DND-41 (cell line): ENCODE data around the gene PHKB.

Source experiments
- EZH2 ChIP-seq: IDR thresholded peaks from 3 replicates; pipeline ENCODE4 v1.6.1; 2012; ENCODE audit warnings: borderline replicate concordance, low read depth, mild to moderate bottlenecking, moderate library complexity, low read length, inconsistent platforms; ENCODE audit not compliant: severe bottlenecking
- TF ChIP-seq, protein P1 (sequence below): IDR thresholded peaks from 2 replicates; pipeline ENCODE4 v1.5.1; 2012; ENCODE audit warnings: borderline replicate concordance, low read length, moderate library complexity, mild to moderate bottlenecking; ENCODE audit not compliant: poor library complexity, severe bottlenecking; ENCODE audit errors: extremely low read depth

DNA sequence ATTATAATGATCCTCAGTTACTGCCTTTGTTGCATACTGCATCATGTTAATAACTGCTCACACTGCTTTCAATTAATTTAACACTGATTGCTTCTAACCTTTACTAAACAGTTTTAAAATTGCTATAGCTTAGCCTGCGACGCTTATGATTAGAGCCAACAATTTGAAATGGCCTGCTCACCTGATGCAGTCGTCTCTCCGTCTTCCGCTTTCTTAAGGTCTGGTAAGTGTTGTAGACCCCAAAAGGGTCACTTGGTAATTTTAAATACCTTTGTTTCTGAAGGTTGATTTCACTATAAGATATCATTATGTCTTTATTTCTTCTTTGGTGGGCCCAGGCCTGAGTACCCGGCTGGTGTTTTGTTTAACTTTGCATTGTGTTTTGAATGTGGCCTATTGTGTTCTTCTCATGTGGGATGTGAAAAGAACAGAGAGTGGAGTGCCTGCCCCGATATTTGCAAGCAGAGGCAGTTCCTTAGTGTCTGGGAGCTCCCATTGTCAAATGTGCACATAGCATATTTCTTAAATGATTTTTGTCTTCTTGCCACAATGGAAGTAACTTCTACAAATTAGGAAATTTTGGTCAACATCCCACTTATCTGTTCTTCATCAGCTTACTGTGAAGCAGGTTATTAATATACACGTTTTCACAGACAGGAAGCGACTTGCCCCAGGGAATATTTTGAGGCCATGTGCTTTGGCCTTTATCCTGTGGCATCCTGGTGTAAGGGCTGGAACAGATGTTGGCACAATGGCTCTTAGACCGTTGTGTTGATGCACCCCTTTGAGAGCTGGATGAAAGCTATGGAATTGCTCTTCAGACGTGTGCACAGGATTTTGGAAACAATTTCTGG, 2.9 kb downstream of the PHKB start:
- TF ChIP-seq, protein P1, sequence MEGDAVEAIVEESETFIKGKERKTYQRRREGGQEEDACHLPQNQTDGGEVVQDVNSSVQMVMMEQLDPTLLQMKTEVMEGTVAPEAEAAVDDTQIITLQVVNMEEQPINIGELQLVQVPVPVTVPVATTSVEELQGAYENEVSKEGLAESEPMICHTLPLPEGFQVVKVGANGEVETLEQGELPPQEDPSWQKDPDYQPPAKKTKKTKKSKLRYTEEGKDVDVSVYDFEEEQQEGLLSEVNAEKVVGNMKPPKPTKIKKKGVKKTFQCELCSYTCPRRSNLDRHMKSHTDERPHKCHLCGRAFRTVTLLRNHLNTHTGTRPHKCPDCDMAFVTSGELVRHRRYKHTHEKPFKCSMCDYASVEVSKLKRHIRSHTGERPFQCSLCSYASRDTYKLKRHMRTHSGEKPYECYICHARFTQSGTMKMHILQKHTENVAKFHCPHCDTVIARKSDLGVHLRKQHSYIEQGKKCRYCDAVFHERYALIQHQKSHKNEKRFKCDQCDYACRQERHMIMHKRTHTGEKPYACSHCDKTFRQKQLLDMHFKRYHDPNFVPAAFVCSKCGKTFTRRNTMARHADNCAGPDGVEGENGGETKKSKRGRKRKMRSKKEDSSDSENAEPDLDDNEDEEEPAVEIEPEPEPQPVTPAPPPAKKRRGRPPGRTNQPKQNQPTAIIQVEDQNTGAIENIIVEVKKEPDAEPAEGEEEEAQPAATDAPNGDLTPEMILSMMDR = no peak
- TF ChIP-seq EZH2 = no peak
